ENCODE measurements around the gene RPS6KB1.
"Not testable (repeated sequence)": the region's sequence is repeated elsewhere in the genome, so short reads cannot be mapped to it uniquely, and the experiment has no call there.

Gene RPS6KB1

GRCh38 chr17:59971771-59972170, 78.8 kb downstream of the RPS6KB1 start:
- H3K27ac ChIP-seq (ENCODE audit: insufficient read depth in 1 of 2, low read depth in 1 of 2, low read length in 2 of 2, poor library complexity in 1 of 2, severe bottlenecking in 2 of 2); POLR2A ChIA-PET; H3K36me3 ChIP-seq (ENCODE audit: control insufficient read depth in 4 of 4, insufficient read depth in 4 of 4, low read length in 3 of 4); CTCF ChIA-PET; H3K27me3 ChIP-seq (replicated peaks in 2 of 5; ENCODE audit: control insufficient read depth in 4 of 5, insufficient read depth in 5 of 5, low read length in 4 of 5); H3K4me1 ChIP-seq (ENCODE audit: control extremely low read depth in 1 of 4, control insufficient read depth in 4 of 4, insufficient read depth in 4 of 4, low read length in 3 of 4); H3K9me3 ChIP-seq (ENCODE audit: control extremely low read depth in 1 of 5, control insufficient read depth in 4 of 5, insufficient read depth in 2 of 5, low read depth in 1 of 5, low read length in 4 of 5); DNase-seq; H3K4me3 ChIP-seq (ENCODE audit: control insufficient read depth in 1 of 7, extremely low read depth in 1 of 7, insufficient read depth in 4 of 7, low read depth in 2 of 7, low read length in 6 of 7): not testable (repeated sequence)
- WGBS (ENCODE audit: insufficient coverage) = 100% methylated on average over 1 of the region's 2 CpGs

DNA sequence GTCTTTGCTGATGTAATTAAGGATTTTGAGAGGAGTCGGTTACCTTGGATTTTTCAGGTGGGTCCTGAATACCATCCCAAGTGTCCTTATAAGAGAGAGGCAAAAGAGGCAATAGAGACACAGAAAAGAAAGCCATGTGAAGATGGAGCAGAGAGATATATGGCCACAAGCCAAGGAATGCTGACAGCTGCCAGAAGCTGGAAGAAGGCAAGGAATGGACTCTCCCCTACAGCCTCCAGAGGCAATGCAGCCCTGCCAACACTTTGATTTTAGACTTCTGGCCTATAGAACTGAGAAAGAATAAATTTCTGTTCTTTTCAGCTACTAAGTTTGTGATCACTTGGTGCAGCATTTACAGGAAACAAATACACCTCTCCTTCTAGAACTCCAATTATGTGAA, 79.9 kb downstream of the RPS6KB1 start:
- POLR2A ChIA-PET = no interaction called here
- no peak overlapping the region for H3K4me3 ChIP-seq (ENCODE audit: control insufficient read depth in 1 of 7, extremely low read depth in 1 of 7, insufficient read depth in 4 of 7, low read depth in 2 of 7, low read length in 6 of 7)
- CTCF ChIA-PET = interaction anchor here (0.7 kb wide), 1 partner anchor 25 kb away, joined by 3 read pairs; no protein-coding TSS in a partner anchor
- H3K4me1 ChIP-seq (ENCODE audit: control extremely low read depth in 1 of 4, control insufficient read depth in 4 of 4, insufficient read depth in 4 of 4, low read length in 3 of 4) = no peaks in the 10 kb centered on the region
- H3K9me3 ChIP-seq (ENCODE audit: control extremely low read depth in 1 of 5, control insufficient read depth in 4 of 5, insufficient read depth in 2 of 5, low read depth in 1 of 5, low read length in 4 of 5) = no peaks in the 10 kb centered on the region
- DNase-seq = no peak
- 100% methylated on average over 1 of the region's 1 CpG for WGBS (ENCODE audit: insufficient coverage)
- no peak overlapping the region for H3K27ac ChIP-seq (ENCODE audit: insufficient read depth in 1 of 2, low read depth in 1 of 2, low read length in 2 of 2, poor library complexity in 1 of 2, severe bottlenecking in 2 of 2)
- no peaks in the 10 kb centered on the region for H3K27me3 ChIP-seq (replicated peaks in 2 of 5; ENCODE audit: control insufficient read depth in 4 of 5, insufficient read depth in 5 of 5, low read length in 4 of 5)
- no peaks in the 10 kb centered on the region for H3K36me3 ChIP-seq (ENCODE audit: control insufficient read depth in 4 of 4, insufficient read depth in 4 of 4, low read length in 3 of 4)

GRCh38 chr17:59973483-59973882, 80.6 kb downstream of the RPS6KB1 start:
- H3K4me3 ChIP-seq (ENCODE audit: control insufficient read depth in 1 of 7, extremely low read depth in 1 of 7, insufficient read depth in 4 of 7, low read depth in 2 of 7, low read length in 6 of 7); H3K27me3 ChIP-seq (replicated peaks in 2 of 5; ENCODE audit: control insufficient read depth in 4 of 5, insufficient read depth in 5 of 5, low read length in 4 of 5); H3K27ac ChIP-seq (ENCODE audit: insufficient read depth in 1 of 2, low read depth in 1 of 2, low read length in 2 of 2, poor library complexity in 1 of 2, severe bottlenecking in 2 of 2); H3K9me3 ChIP-seq (ENCODE audit: control extremely low read depth in 1 of 5, control insufficient read depth in 4 of 5, insufficient read depth in 2 of 5, low read depth in 1 of 5, low read length in 4 of 5); DNase-seq; H3K4me1 ChIP-seq (ENCODE audit: control extremely low read depth in 1 of 4, control insufficient read depth in 4 of 4, insufficient read depth in 4 of 4, low read length in 3 of 4); H3K36me3 ChIP-seq (ENCODE audit: control insufficient read depth in 4 of 4, insufficient read depth in 4 of 4, low read length in 3 of 4); POLR2A ChIA-PET: not testable (repeated sequence)
- WGBS (ENCODE audit: insufficient coverage) = 100% methylated on average over 5 of the region's 8 CpGs
- CTCF ChIA-PET = interaction anchor here (0.7 kb wide), 1 partner anchor 26 kb away, joined by 3 read pairs; no protein-coding TSS in a partner anchor

DNA sequence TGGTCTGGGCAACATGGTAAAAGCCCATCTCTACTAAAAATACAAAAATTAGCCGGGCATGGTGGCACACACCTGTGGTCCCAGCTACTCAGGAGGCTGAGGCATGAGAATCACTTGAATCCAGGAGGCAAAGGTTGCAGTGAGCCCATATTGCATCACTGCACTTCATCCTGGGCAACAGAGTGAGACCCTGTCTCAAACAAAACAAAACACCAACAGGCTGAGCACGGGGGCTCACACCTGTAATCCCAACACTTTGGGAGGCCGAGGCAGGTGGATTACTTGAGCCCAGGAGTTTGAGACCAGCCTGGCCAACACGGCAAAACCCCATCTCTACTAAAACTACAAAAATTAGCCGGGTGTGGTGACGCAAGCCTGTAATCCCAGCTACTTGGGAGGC, 82.2 kb downstream of the RPS6KB1 start:
- POLR2A ChIA-PET; H3K4me3 ChIP-seq (ENCODE audit: control insufficient read depth in 1 of 7, extremely low read depth in 1 of 7, insufficient read depth in 4 of 7, low read depth in 2 of 7, low read length in 6 of 7); H3K9me3 ChIP-seq (ENCODE audit: control extremely low read depth in 1 of 5, control insufficient read depth in 4 of 5, insufficient read depth in 2 of 5, low read depth in 1 of 5, low read length in 4 of 5); H3K27ac ChIP-seq (ENCODE audit: insufficient read depth in 1 of 2, low read depth in 1 of 2, low read length in 2 of 2, poor library complexity in 1 of 2, severe bottlenecking in 2 of 2); H3K36me3 ChIP-seq (ENCODE audit: control insufficient read depth in 4 of 4, insufficient read depth in 4 of 4, low read length in 3 of 4); CTCF ChIA-PET; H3K4me1 ChIP-seq (ENCODE audit: control extremely low read depth in 1 of 4, control insufficient read depth in 4 of 4, insufficient read depth in 4 of 4, low read length in 3 of 4); DNase-seq; H3K27me3 ChIP-seq (replicated peaks in 2 of 5; ENCODE audit: control insufficient read depth in 4 of 5, insufficient read depth in 5 of 5, low read length in 4 of 5): not testable (repeated sequence)
- no CpG with 5 or more reads among the region's 6 CpGs for WGBS (ENCODE audit: insufficient coverage)

GRCh38 chr17:59996608-59997007, 103.7 kb downstream of the RPS6KB1 start:
- POLR2A ChIA-PET; CTCF ChIA-PET; H3K9me3 ChIP-seq (ENCODE audit: control extremely low read depth in 1 of 5, control insufficient read depth in 4 of 5, insufficient read depth in 2 of 5, low read depth in 1 of 5, low read length in 4 of 5); H3K27ac ChIP-seq (ENCODE audit: insufficient read depth in 1 of 2, low read depth in 1 of 2, low read length in 2 of 2, poor library complexity in 1 of 2, severe bottlenecking in 2 of 2); H3K4me3 ChIP-seq (ENCODE audit: control insufficient read depth in 1 of 7, extremely low read depth in 1 of 7, insufficient read depth in 4 of 7, low read depth in 2 of 7, low read length in 6 of 7); H3K4me1 ChIP-seq (ENCODE audit: control extremely low read depth in 1 of 4, control insufficient read depth in 4 of 4, insufficient read depth in 4 of 4, low read length in 3 of 4); DNase-seq; H3K36me3 ChIP-seq (ENCODE audit: control insufficient read depth in 4 of 4, insufficient read depth in 4 of 4, low read length in 3 of 4); H3K27me3 ChIP-seq (replicated peaks in 2 of 5; ENCODE audit: control insufficient read depth in 4 of 5, insufficient read depth in 5 of 5, low read length in 4 of 5): not testable (repeated sequence)
- no CpG with 5 or more reads among the region's 3 CpGs for WGBS (ENCODE audit: insufficient coverage)

Measured in common myeloid progenitor, CD34-positive (primary cell).